ENCODE measurements around the gene ISCA1.

ISCA1 gene

GRCh38 chr9:86326536-86326935 is 44.2 kb upstream of the ISCA1 start:
- H3K27me3 ChIP-seq (ENCODE audit: control insufficient read depth, insufficient read depth, low read length): no peaks in the 10 kb centered on the region
- H3K4me1 ChIP-seq: no peaks in the 10 kb centered on the region

GRCh38 chr9:86324901-86325300 is 42.6 kb upstream of the ISCA1 start:
- H3K4me1 ChIP-seq: no peaks in the 10 kb centered on the region
- no peak overlapping the region for H3K27ac ChIP-seq
- no peaks in the 10 kb centered on the region for H3K27me3 ChIP-seq (ENCODE audit: control insufficient read depth, insufficient read depth, low read length)
- no peak overlapping the region for H2AFZ ChIP-seq
- H3K4me3 ChIP-seq (ENCODE audit: low read depth, low read length): no peak overlapping the region
- H3K79me2 ChIP-seq: no peaks in the 10 kb centered on the region
- H3K9ac ChIP-seq: no peak overlapping the region
- no peak overlapping the region for H3K4me2 ChIP-seq (ENCODE audit: low read length)
- no peaks in the 10 kb centered on the region for H3K9me3 ChIP-seq (ENCODE audit: control insufficient read depth, low read length)
- TF ChIP-seq CTCF (IDR thresholded peaks at IDR 0.05): no peak
- no peaks in the 10 kb centered on the region for H3K36me3 ChIP-seq (ENCODE audit: control insufficient read depth, insufficient read depth, low read length)

More at GRCh38 chr9:86326536-86326935, 44.2 kb upstream of the ISCA1 start:
- Histone ChIP-seq H3K79me2 (no peaks in the 10 kb centered on the region), H3K9me3 (ENCODE audit: control insufficient read depth, low read length) (no peaks in the 10 kb centered on the region), H3K9ac (no peak overlapping the region), H3K27ac (no peak overlapping the region), H2AFZ (no peak overlapping the region), H3K4me3 (ENCODE audit: low read depth, low read length) (no peak overlapping the region), H3K4me2 (ENCODE audit: low read length) (no peak overlapping the region), H3K36me3 (ENCODE audit: control insufficient read depth, insufficient read depth, low read length) (no peaks in the 10 kb centered on the region)
- TF ChIP-seq CTCF (IDR thresholded peaks at IDR 0.05): no peak

- no peaks in the 10 kb centered on the region for H3K79me2 ChIP-seq
- no peak overlapping the region for H2AFZ ChIP-seq
- H3K36me3 ChIP-seq (ENCODE audit: control insufficient read depth, insufficient read depth, low read length): no peaks in the 10 kb centered on the region
- no peak overlapping the region for H3K4me2 ChIP-seq (ENCODE audit: low read length)
- no peaks in the 10 kb centered on the region for H3K4me1 ChIP-seq
- no peak overlapping the region for H3K4me3 ChIP-seq (ENCODE audit: low read depth, low read length)
- no peaks in the 10 kb centered on the region for H3K9me3 ChIP-seq (ENCODE audit: control insufficient read depth, low read length)
- no peak for TF ChIP-seq CTCF (IDR thresholded peaks at IDR 0.05)
- no peak overlapping the region for H3K27ac ChIP-seq
- no peaks in the 10 kb centered on the region for H3K27me3 ChIP-seq (ENCODE audit: control insufficient read depth, insufficient read depth, low read length)
- no peak overlapping the region for H3K9ac ChIP-seq
These were observed 42.0 kb upstream of the ISCA1 start for GRCh38 chr9:86324308-86324707.

- H3K4me2 ChIP-seq (ENCODE audit: low read length): no peak overlapping the region
- H3K4me1 ChIP-seq: no peaks in the 10 kb centered on the region
- no peaks in the 10 kb centered on the region for H3K36me3 ChIP-seq (ENCODE audit: control insufficient read depth, insufficient read depth, low read length)
- no peak overlapping the region for H2AFZ ChIP-seq
- TF ChIP-seq CTCF (IDR thresholded peaks at IDR 0.05): no peak
- H3K27me3 ChIP-seq (ENCODE audit: control insufficient read depth, insufficient read depth, low read length): no peaks in the 10 kb centered on the region
- H3K4me3 ChIP-seq (ENCODE audit: low read depth, low read length): no peak overlapping the region
- no peaks in the 10 kb centered on the region for H3K9me3 ChIP-seq (ENCODE audit: control insufficient read depth, low read length)
- H3K79me2 ChIP-seq: no peaks in the 10 kb centered on the region
- H3K27ac ChIP-seq: no peak overlapping the region
- H3K9ac ChIP-seq: no peak overlapping the region
These were observed 40.8 kb upstream of the ISCA1 start for GRCh38 chr9:86322973-86323644.

GRCh38 chr9:86321373-86321772 is 39.0 kb upstream of the ISCA1 start:
- no peaks in the 10 kb centered on the region for H3K79me2 ChIP-seq
- H3K36me3 ChIP-seq (ENCODE audit: control insufficient read depth, insufficient read depth, low read length): no peaks in the 10 kb centered on the region
- no peaks in the 10 kb centered on the region for H3K4me1 ChIP-seq
- no peak for TF ChIP-seq CTCF (IDR thresholded peaks at IDR 0.05)
- H3K27ac ChIP-seq: no peak overlapping the region
- H3K9me3 ChIP-seq (ENCODE audit: control insufficient read depth, low read length): no peaks in the 10 kb centered on the region
- no peak overlapping the region for H3K9ac ChIP-seq
- H3K27me3 ChIP-seq (ENCODE audit: control insufficient read depth, insufficient read depth, low read length): no peaks in the 10 kb centered on the region
- H3K4me2 ChIP-seq (ENCODE audit: low read length): no peak overlapping the region
- H2AFZ ChIP-seq: no peak overlapping the region
- H3K4me3 ChIP-seq (ENCODE audit: low read depth, low read length): no peak overlapping the region

Data from parathyroid adenoma (tissue), 2 donors.